ENCODE results near the gene CHD2.

DNA sequence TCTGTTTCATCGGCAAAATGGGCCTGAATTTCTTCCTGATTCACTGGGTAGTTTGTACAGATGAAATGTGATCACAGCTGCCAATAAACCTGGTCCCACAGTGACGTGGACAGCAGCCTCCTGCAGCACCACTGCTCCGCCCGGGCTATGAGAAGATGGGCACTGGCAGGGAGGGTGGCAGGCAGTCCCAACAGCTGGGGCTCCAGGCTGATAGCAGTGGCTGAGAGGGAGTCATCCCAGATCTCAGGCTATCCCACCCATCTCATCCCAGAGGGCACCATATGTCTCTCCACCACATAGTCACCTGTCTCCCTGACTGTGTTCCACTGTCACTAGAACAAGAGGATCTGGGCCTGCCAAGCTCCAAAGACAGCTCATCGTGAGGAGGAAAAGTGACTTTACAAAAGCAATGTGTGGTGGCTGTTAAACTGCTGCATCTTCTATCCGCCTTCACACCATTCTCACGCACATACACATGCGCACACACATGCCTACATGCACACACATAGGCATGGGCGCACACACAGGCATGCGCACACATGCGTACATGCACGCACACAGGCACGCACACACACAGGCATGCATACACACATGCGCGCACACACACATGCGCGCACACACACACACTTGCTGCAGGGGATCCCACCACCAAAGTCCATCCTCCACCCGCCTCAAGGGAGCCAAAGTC is 142.7 kb downstream of the CHD2 start:
- TF ChIP-seq, protein P1, sequence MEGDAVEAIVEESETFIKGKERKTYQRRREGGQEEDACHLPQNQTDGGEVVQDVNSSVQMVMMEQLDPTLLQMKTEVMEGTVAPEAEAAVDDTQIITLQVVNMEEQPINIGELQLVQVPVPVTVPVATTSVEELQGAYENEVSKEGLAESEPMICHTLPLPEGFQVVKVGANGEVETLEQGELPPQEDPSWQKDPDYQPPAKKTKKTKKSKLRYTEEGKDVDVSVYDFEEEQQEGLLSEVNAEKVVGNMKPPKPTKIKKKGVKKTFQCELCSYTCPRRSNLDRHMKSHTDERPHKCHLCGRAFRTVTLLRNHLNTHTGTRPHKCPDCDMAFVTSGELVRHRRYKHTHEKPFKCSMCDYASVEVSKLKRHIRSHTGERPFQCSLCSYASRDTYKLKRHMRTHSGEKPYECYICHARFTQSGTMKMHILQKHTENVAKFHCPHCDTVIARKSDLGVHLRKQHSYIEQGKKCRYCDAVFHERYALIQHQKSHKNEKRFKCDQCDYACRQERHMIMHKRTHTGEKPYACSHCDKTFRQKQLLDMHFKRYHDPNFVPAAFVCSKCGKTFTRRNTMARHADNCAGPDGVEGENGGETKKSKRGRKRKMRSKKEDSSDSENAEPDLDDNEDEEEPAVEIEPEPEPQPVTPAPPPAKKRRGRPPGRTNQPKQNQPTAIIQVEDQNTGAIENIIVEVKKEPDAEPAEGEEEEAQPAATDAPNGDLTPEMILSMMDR (IDR thresholded peaks at IDR 0.05; ENCODE audit: extremely low read depth in 1 of 2, insufficient read depth in 1 of 2, low read depth in 1 of 2, low read length in 2 of 2) = no peak
- no peak for TF ChIP-seq POLR2A (IDR thresholded peaks at IDR 0.05; ENCODE audit: low read depth, low read length)
- no peak for TF ChIP-seq POLR2AphosphoS5 (IDR thresholded peaks at IDR 0.05; ENCODE audit: insufficient read depth, low read depth, low read length)
- TF ChIP-seq JUN (IDR thresholded peaks at IDR 0.05; ENCODE audit: borderline replicate concordance, insufficient read depth, insufficient read length, low read depth) = no peak
- no peak for TF ChIP-seq EZH2 (IDR thresholded peaks at IDR 0.05; ENCODE audit: borderline replicate concordance, low read depth, low read length, severe bottlenecking)
- TF ChIP-seq, protein P2, sequence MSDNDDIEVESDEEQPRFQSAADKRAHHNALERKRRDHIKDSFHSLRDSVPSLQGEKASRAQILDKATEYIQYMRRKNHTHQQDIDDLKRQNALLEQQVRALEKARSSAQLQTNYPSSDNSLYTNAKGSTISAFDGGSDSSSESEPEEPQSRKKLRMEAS (IDR thresholded peaks at IDR 0.05; ENCODE audit: insufficient read depth, insufficient read length) = no peak
- no peak for TF ChIP-seq FOS (IDR thresholded peaks at IDR 0.05; ENCODE audit: borderline replicate concordance, insufficient read depth, low read length)
